RCC 7860 (cell line): ENCODE data around the gene EPO.
"Not testable (repeated sequence)": the region's sequence is repeated elsewhere in the genome, so short reads cannot be mapped to it uniquely, and the experiment has no call there.

Experiments
- DNase-seq: peaks from one replicate; pipeline ENCODE4 v3.0.0-alpha.2; 2015; ENCODE audit warnings: low spot score
- FAIRE-seq: peaks from 2 replicates; lab custom pipeline; 2012; peaks lifted over from hg19 to GRCh38; lab: Jason Lieb, UNC

EPO gene

GRCh38 chr7:100731937-100732636 lies 11.8 kb downstream of the EPO start:
- no peak for DNase-seq

DNA sequence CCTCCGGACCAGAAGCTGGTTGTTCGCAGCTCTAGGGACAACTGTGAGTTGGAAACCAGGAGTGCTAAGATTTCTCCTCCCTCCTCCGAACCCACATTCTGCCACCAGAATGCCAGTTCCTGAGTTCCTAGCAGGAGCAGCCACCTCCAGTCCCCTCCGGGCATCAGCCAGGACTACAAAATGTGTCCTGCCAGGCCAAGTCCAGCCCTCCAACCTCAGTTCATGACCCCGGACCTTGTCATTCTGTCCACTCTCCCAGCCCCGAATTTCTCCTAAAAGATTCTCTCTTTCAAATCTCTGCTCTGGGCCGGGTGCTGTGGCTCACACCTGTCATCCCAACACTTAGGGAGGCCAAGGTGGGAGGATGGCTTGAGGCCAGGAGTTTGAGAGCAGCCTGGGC lies 15.5 kb downstream of the EPO start:
- FAIRE-seq (no peak), DNase-seq (no peak)

More at GRCh38 chr7:100731937-100732636, 11.8 kb downstream of the EPO start:
- FAIRE-seq = no peak

DNA sequence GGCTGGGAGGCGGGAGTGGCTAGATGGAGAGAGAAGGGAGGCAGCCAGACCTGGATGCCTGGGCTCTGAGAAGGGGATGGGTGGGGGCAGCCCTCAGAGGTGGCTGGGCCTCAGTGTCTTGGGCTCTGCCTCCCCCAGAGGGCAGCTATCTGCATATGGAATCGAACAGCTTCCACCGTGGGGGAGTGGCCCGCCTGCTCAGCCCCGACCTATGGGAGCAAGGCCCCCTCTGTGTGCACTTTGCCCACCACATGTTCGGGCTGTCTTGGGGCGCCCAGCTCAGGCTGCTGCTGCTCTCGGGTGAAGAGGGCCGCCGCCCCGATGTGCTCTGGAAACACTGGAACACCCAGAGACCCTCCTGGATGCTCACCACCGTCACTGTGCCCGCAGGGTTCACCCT lies 16.4 kb downstream of the EPO start:
- no peak for FAIRE-seq
- no peak for DNase-seq

DNA sequence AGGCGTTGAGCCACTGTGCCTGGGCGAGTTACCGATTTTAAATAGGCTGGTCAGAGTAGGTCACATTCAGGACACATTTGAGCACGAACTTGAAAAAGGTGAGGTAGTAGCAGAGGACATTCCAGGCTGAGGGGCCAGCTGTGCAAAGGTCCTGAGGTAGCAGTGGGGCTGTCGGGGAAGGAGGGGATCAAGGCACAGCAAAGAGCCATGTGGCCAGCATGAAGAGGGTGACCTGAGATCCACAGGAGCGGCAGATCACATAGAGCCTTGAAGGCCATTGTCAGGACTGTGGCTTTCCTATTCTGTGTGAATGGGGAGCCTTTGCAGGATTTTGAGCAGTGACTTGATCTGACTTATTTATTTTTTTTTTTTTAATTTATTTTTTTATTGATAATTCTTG lies 19.7 kb downstream of the EPO start:
- FAIRE-seq = no peak
- DNase-seq = no peak

GRCh38 chr7:100744605-100745004 lies 24.3 kb downstream of the EPO start:
- FAIRE-seq = no peak

GRCh38 chr7:100745184-100745583 lies 24.9 kb downstream of the EPO start:
- FAIRE-seq (no peak), DNase-seq (no peak)

More at GRCh38 chr7:100744605-100745004, 24.3 kb downstream of the EPO start:
- DNase-seq = no peak

DNA sequence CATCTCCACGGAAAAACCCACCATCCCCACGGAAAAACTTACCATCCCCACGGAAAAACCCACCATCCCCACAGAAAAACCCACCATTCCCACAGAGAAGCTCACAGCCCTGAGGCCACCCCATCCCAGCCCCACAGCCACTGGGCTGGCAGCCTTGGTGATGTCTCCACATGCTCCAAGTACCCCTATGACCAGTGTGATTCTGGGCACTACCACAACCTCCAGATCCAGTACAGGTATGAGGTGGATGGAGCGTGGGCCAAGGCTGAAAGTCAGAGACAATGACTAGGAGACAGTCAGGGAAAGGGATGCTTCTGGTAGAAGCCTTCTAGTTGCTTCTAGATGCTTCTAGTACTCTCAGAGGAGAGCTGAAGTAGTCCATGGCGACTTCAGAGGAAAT lies 32.7 kb downstream of the EPO start:
- DNase-seq = no peak
- FAIRE-seq = no peak

GRCh38 chr7:100753750-100754149 lies 33.5 kb downstream of the EPO start:
- DNase-seq (no peak), FAIRE-seq (no peak)

GRCh38 chr7:100759357-100760171 lies 39.3 kb downstream of the EPO start:
- DNase-seq (no peak), FAIRE-seq (no peak)

GRCh38 chr7:100762841-100763240 lies 42.6 kb downstream of the EPO start:
- FAIRE-seq, DNase-seq: not testable (repeated sequence)

DNA sequence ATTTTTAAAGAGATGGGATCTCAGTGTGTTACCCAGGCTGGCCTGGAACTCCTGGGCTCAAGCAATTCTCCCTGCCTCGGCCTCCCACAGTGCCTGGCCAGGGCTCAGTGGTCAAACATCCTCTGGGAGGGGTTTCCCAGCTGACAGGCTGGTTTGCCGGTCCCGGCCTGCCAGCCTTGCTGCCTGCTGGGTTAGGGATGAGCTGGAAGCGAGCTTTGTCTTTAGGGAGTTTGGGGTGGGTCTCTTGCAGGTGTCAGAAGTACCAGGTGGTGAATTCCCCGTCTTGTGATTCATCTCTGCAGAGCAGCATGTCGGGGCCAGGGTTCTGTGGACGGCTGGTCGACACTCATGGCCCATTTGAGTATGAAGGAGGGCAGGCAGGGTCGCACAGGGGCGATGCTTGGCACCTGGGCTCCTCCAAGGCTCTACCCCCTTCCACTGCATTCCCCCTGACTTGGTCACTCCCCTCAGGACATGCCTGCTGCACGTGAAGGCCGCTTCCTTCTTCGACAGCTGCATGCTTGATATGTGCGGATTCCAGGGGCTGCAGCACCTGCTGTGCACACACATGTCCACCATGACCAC lies 43.4 kb downstream of the EPO start:
- DNase-seq (no peak), FAIRE-seq (no peak)

DNA sequence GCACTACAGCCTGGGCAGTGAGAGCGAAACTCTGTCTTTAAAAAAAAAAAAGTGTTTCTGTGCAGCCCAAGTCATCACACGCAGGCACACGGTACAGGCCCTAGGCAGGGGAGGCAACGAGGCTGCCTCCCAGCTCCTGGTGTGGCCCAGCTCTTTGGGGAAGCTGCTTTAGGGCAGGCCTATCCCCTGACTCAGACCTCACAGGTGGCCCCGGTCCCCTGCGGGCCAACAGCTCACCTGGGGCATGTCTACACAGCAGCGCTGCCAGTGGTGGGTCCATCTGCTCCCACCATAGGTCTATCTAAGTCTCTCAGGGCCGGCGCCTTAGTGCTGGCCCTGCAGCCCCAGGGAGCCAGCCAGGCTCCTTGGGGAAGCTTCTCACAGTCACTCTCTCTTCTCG lies 44.6 kb downstream of the EPO start:
- FAIRE-seq = no peak

DNA sequence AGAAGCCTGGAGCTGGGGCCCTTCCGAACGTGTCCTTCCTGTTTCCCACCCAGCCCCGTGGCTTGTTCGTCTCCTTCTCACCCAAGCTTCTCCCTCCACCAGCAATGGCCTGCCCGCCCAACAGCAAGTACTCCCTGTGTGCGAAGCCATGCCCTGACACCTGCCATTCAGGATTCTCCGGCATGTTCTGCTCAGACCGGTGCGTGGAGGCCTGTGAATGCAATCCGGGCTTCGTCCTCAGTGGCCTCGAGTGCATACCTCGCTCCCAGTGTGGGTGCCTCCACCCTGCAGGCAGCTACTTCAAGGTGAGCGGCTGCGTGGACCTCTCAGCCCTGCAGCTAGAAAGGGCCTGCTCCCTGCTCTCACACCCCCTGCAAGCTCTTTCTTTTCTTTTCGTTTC lies 45.0 kb downstream of the EPO start:
- no peak for FAIRE-seq
- DNase-seq = no peak

More for the DNA sequence above, 44.6 kb downstream of the EPO start:
- no peak for DNase-seq

GRCh38 chr7:100768784-100769183 lies 48.5 kb downstream of the EPO start:
- DNase-seq (no peak), FAIRE-seq (no peak)
